GM12864 (cell line): ENCODE results near the gene KCNJ9.
A peak's percentile ranks its signal among the peaks of the same experiment; 100 is the strongest.

Source experiments
- DNase-seq: peaks from one replicate; pipeline ENCODE4 v3.0.0-alpha.2; 2011; ENCODE audit warnings: low read depth
- H3K4me3 ChIP-seq: 2 replicates; pipeline ENCODE4 v1.5.1; 2011; ENCODE audit warnings: mild to moderate bottlenecking, low read depth, low read length, control low read depth
- CTCF ChIP-seq: IDR thresholded peaks from 2 replicates; pipeline ENCODE4 v1.5.1; 2011; ENCODE audit warnings: low read depth, mild to moderate bottlenecking, moderate library complexity, low read length, control low read depth, inconsistent platforms; ENCODE audit errors: missing control alignments

Gene KCNJ9

GRCh38 chr1:160112357-160112756 is 31.0 kb downstream of the KCNJ9 start:
- no peak for DNase-seq
- H3K4me3 ChIP-seq = no peak overlapping the region
- no peak for TF ChIP-seq CTCF

GRCh38 chr1:160113407-160113806 is 32.1 kb downstream of the KCNJ9 start:
- H3K4me3 ChIP-seq = no peak overlapping the region
- TF ChIP-seq CTCF = peak; percentile 3
- DNase-seq = no peak

GRCh38 chr1:160114085-160114484 is 32.7 kb downstream of the KCNJ9 start:
- DNase-seq = no peak
- no peak for TF ChIP-seq CTCF

GRCh38 chr1:160115545-160116282 is 34.4 kb downstream of the KCNJ9 start, which contains the start of gene ATP1A2:
Gene ATP1A2, plus strand, starts transcription at chr1:160115759. Its CDS starts 103 bp downstream, at chr1:160115862.
- no peak for TF ChIP-seq CTCF
- DNase-seq = no peak
- H3K4me3 ChIP-seq = no peak within 1 kb of the TSS

More at GRCh38 chr1:160114085-160114484, 32.7 kb downstream of the KCNJ9 start:
- no peak overlapping the region for H3K4me3 ChIP-seq

GRCh38 chr1:160116283-160117147 is 35.2 kb downstream of the KCNJ9 start:
- H3K4me3 ChIP-seq = no peak overlapping the region

GRCh38 chr1:160117300-160117699 is 36.0 kb downstream of the KCNJ9 start:
- DNase-seq = no peak
- no peak for TF ChIP-seq CTCF
- no peak overlapping the region for H3K4me3 ChIP-seq

More at GRCh38 chr1:160116283-160117147, 35.2 kb downstream of the KCNJ9 start:
- TF ChIP-seq CTCF = no peak
- DNase-seq = no peak
